Progenitor cell of endocrine pancreas (in vitro differentiated cells): Measurements from ENCODE around the gene PRKAR1B. TPM values are rescaled to one million over a fixed set of nuclear protein-coding genes. Genes with fewer than 3 reads are reported as not detected.

Experiments used
- DNase-seq: peaks from one replicate; pipeline ENCODE4 v3.0.0; 2021; ENCODE audit warnings: low spot score; ENCODE audit not compliant: unreplicated experiment
- H3K27ac Mint-ChIP-seq: 2 replicates; pipeline ENCODE4 v1.8.0; 2021; ENCODE audit warnings: mild to moderate bottlenecking, moderate library complexity, mixed read lengths
- H3K27me3 Mint-ChIP-seq: 2 replicates; pipeline ENCODE4 v1.8.0; 2021; ENCODE audit warnings: mixed read lengths
- H3K36me3 Mint-ChIP-seq: 2 replicates; pipeline ENCODE4 v1.8.0; 2022; ENCODE audit warnings: mixed read lengths; ENCODE audit not compliant: insufficient read depth
- H3K4me1 Mint-ChIP-seq: 2 replicates; pipeline ENCODE4 v1.8.0; 2021; ENCODE audit warnings: low read depth, mixed read lengths
- H3K4me3 Mint-ChIP-seq: 2 replicates; pipeline ENCODE4 v1.8.0; 2021; ENCODE audit warnings: low read depth, mild to moderate bottlenecking, moderate library complexity, mixed read lengths
- H3K9me3 Mint-ChIP-seq: 2 replicates; pipeline ENCODE4 v1.8.0; 2021; ENCODE audit warnings: low read depth, mixed read lengths
- CTCF ChIP-seq: fragments of 200-600 bp; sonication (generic); IDR thresholded peaks from one replicate; pipeline ENCODE4 v1.5.0; 2021; ENCODE audit warnings: antibody characterized with exemption, mild to moderate bottlenecking; ENCODE audit not compliant: unreplicated experiment
- total RNA-seq: library from RNA; stranded (reverse); gene quantifications from 2 replicates; pipeline ENCODE4 v1.2.1, GENCODE V29; 2021

The PRKAR1B gene
- total RNA-seq, 1 donor from 2014 or later: 54.2 TPM

- Mint-ChIP-seq H3K27me3 (no peaks in the 10 kb centered on the region), H3K36me3 (peaks cover 47% of the 10 kb centered on the region), H3K27ac (no peak overlapping the region), H3K4me1 (no peaks in the 10 kb centered on the region), H3K9me3 (peaks cover 10% of the 10 kb centered on the region), H3K4me3 (no peak overlapping the region)
- DNase-seq: no peak
- TF ChIP-seq CTCF: no peak
Measured at GRCh38 chr7:585873-586272, 141.2 kb downstream of the PRKAR1B start.

GRCh38 chr7:585229-585711 is 141.8 kb downstream of the PRKAR1B start:
- H3K27me3 Mint-ChIP-seq: no peaks in the 10 kb centered on the region
- peaks cover 47% of the 10 kb centered on the region for H3K36me3 Mint-ChIP-seq
- no peaks in the 10 kb centered on the region for H3K4me1 Mint-ChIP-seq
- H3K27ac Mint-ChIP-seq: peak overlapping the region; percentile 53
- no peak for TF ChIP-seq CTCF
- H3K4me3 Mint-ChIP-seq: no peak overlapping the region
- no peak for DNase-seq
- H3K9me3 Mint-ChIP-seq: peaks cover 10% of the 10 kb centered on the region

- Mint-ChIP-seq H3K9me3 (peaks cover 10% of the 10 kb centered on the region), H3K36me3 (peaks cover 46% of the 10 kb centered on the region), H3K27me3 (no peaks in the 10 kb centered on the region), H3K4me3 (no peak overlapping the region), H3K27ac (no peak overlapping the region), H3K4me1 (no peaks in the 10 kb centered on the region)
- no peak for TF ChIP-seq CTCF
- no peak for DNase-seq
Measured at GRCh38 chr7:584820-585219, 142.3 kb downstream of the PRKAR1B start.

GRCh38 chr7:584122-584465 is 143.0 kb downstream of the PRKAR1B start:
- no peaks in the 10 kb centered on the region for H3K4me1 Mint-ChIP-seq
- DNase-seq: no peak
- peaks cover 10% of the 10 kb centered on the region for H3K9me3 Mint-ChIP-seq
- TF ChIP-seq CTCF: no peak
- H3K27ac Mint-ChIP-seq: peak overlapping the region; percentile 74
- peaks cover 43% of the 10 kb centered on the region for H3K36me3 Mint-ChIP-seq
- H3K27me3 Mint-ChIP-seq: no peaks in the 10 kb centered on the region
- no peak overlapping the region for H3K4me3 Mint-ChIP-seq

DNA sequence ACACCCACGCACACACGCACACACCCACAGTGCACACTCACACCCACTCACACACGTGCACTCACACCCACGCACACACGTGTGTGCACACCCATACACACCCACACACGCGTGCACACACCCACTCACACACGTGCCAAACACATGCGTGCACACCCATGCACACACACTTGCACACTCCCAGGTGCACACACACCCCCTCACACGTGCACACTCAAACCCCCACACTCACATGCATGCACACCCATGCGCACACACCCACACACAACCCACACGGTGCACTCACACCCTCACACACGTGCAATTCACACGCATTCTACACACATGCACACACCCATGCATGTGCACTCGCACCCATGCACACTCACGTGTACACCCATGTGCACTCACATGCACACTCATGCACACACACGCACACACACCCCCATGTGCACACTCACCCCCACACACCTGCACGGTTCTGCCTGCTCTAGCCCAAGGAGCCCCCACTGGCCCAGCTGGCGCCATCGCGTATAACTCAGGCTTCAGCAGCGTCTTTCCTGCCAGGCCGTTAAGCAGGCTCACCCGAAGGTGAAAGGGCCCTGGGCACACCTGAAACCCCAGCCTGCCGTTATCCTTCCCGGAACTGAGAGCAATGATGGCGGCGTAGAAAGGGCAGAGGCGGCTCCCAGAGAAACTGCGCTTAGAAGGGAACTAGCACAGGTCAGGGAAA is 143.5 kb downstream of the PRKAR1B start:
- peaks cover 38% of the 10 kb centered on the region for H3K36me3 Mint-ChIP-seq
- H3K4me3 Mint-ChIP-seq: no peak overlapping the region

More for the DNA sequence above, 143.5 kb downstream of the PRKAR1B start:
- Mint-ChIP-seq H3K27me3 (no peaks in the 10 kb centered on the region), H3K4me1 (no peaks in the 10 kb centered on the region), H3K27ac (peak overlapping the region; percentile 74), H3K9me3 (peaks cover 5% of the 10 kb centered on the region)
- no peak for DNase-seq
- TF ChIP-seq CTCF: no peak
